ENCODE results near the gene ARHGAP32. TPM values are rescaled to one million over a fixed set of nuclear protein-coding genes. Genes with fewer than 3 reads are reported as not detected.

The ARHGAP32 gene
- total RNA-seq, 1 experiment from 2014 or later: 22.0 TPM

DNA sequence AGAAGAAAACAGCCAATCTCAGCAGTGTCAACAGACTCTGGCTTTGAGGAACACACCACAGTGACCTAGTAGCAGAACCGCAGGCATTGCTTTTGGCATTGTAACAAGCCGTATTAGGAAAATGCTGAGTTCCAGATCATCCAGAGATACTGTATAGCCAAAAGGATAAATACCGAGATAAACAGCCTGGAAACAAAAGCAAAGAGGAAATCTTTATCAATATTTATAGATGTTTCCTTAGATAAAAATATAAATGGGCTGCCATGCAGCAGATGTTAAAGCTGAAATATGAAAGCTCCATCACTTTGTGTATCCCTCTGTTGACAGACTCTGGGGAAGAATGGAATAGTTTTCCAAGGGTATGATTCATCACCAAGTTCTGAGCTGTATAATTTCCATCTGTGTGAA lies 150.5 kb downstream of the ARHGAP32 start:
- no peak for TF ChIP-seq CTCF (conservative IDR thresholded peaks at IDR 0.05)
- no peak overlapping the region for H3K27ac Mint-ChIP-seq
- H4K20me1 ChIP-seq (ENCODE audit: control insufficient read depth, insufficient read depth, insufficient read length): no peaks in the 10 kb centered on the region
- no peak for DNase-seq
- no peak overlapping the region for H2BK20ac ChIP-seq (ENCODE audit: low read depth, low read length, poor library complexity, severe bottlenecking)
- no peak overlapping the region for H3K23ac ChIP-seq (ENCODE audit: insufficient read length, low read depth, low read length)
- no peak overlapping the region for H2BK12ac ChIP-seq (ENCODE audit: insufficient read length, low read depth, low read length)
- H3K23me2 ChIP-seq (ENCODE audit: insufficient read length, low read depth, low read length, poor library complexity, severe bottlenecking): no peaks in the 10 kb centered on the region
- no peak overlapping the region for H4K91ac ChIP-seq (ENCODE audit: insufficient read length, low read depth, low read length)
- no peaks in the 10 kb centered on the region for H3K9me3 ChIP-seq (ENCODE audit: control insufficient read depth, low read depth, low read length)
- no peak overlapping the region for H4K5ac ChIP-seq (ENCODE audit: insufficient read length, low read depth, low read length)
- no peak overlapping the region for H3K18ac ChIP-seq (ENCODE audit: insufficient read length, low read depth, low read length)
- H2AFZ ChIP-seq (ENCODE audit: low read length): no peak overlapping the region
- no peak overlapping the region for H2BK120ac ChIP-seq (ENCODE audit: low read depth, low read length, poor library complexity, severe bottlenecking)
- no peaks in the 10 kb centered on the region for H3K4me1 Mint-ChIP-seq
- H3K9me3 Mint-ChIP-seq: peaks cover 7 to 13% of the 10 kb centered on the region in 2 experiments; a peak in 3 of 5 replicates
- no peaks in the 10 kb centered on the region for H3K27me3 Mint-ChIP-seq (ENCODE audit: low read depth)
- H2BK5ac ChIP-seq (ENCODE audit: insufficient read length, low read length): no peak overlapping the region
- no peaks in the 10 kb centered on the region for H3K79me1 ChIP-seq (ENCODE audit: insufficient read depth, low read depth, low read length, poor library complexity, severe bottlenecking)
- H3K27me3 ChIP-seq (ENCODE audit: insufficient read depth, low read length): no peaks in the 10 kb centered on the region
- no peak overlapping the region for H2AK5ac ChIP-seq (ENCODE audit: insufficient read length, low read length)
- H3T11ph ChIP-seq (ENCODE audit: low read length): no peak overlapping the region
- H4K8ac ChIP-seq (replicated peaks; ENCODE audit: insufficient read length, low read depth, low read length): no peak overlapping the region
- no peak overlapping the region for H3K4ac ChIP-seq (ENCODE audit: low read depth, low read length)
- no peak overlapping the region for H3K14ac ChIP-seq (ENCODE audit: insufficient read depth, low read length)
- H3K56ac ChIP-seq (ENCODE audit: insufficient read length, low read depth, low read length): no peak overlapping the region
- no peak overlapping the region for H3K4me2 ChIP-seq (ENCODE audit: insufficient read depth, insufficient read length, low read length)
- H3K79me2 ChIP-seq (ENCODE audit: insufficient read depth, low read length): no peaks in the 10 kb centered on the region
- peaks cover 14 to 24% (median 18%) of the 10 kb centered on the region in 3 experiments; a peak in 6 of 7 replicates for H3K36me3 Mint-ChIP-seq (ENCODE audit: insufficient read depth in 1 of 3, low read depth in 3 of 3)
- H2BK15ac ChIP-seq (ENCODE audit: low read depth, low read length): no peak overlapping the region
- no peak overlapping the region for H3K4me3 Mint-ChIP-seq
- no peak overlapping the region for H3K9ac ChIP-seq (ENCODE audit: extremely low read depth, insufficient read length, low read length)
- no peaks in the 10 kb centered on the region; the same call in 1 of the 2 replicates for H3K4me1 ChIP-seq (ENCODE audit: insufficient read depth, low read length)
- WGBS (ENCODE audit: extremely low coverage, insufficient read length, low lambda C conversion rate): no CpG with 5 or more reads among the region's 3 CpGs
- H3K27ac ChIP-seq (ENCODE audit: insufficient read length, low read depth, low read length): no peak overlapping the region
